Measurements from ENCODE around the gene PPP2R1B. TPM values are rescaled to one million over a fixed set of nuclear protein-coding genes. Genes with fewer than 3 reads are reported as not detected.
A peak's percentile ranks its signal among the peaks of the same experiment; 100 is the strongest.
"Not testable (repeated sequence)": the region's sequence is repeated elsewhere in the genome, so short reads cannot be mapped to it uniquely, and the experiment has no call there.

The PPP2R1B gene
- total RNA-seq, 6 donors from 2014 or later = 11.3 to 31.8 (median 22.0) TPM

GRCh38 chr11:111719379-111719778 lies 46.8 kb downstream of the PPP2R1B start:
- TF ChIP-seq EP300 (IDR thresholded peaks at IDR 0.05) (no peak), POLR2A (IDR thresholded peaks at IDR 0.05) (no peak), CTCF (IDR thresholded peaks at IDR 0.05) (no peak), POLR2AphosphoS5 (IDR thresholded peaks at IDR 0.05) (no peak)
- DNase-seq (no peak), ATAC-seq (ENCODE audit: low FRiP score in 2 of 2) (no peak)
- Histone ChIP-seq H3K27me3 (no peaks in the 10 kb centered on the region), H3K4me1 (peaks cover 0 to 7% (median 0%) of the 10 kb centered on the region in 4 donors), H3K9me3 (no peaks in the 10 kb centered on the region), H3K27ac (no peak overlapping the region), H3K4me3 (no peak overlapping the region), H3K36me3 (peaks cover 35 to 70% (median 51%) of the 10 kb centered on the region in 4 donors)
- WGBS, 2 donors = 89 to 94% methylated on average over 2 of the region's 2 CpGs

- Histone ChIP-seq H3K36me3 (peaks cover 31 to 66% (median 48%) of the 10 kb centered on the region in 4 donors), H3K27ac (peak overlapping the region in 3 of 4 donors; percentile 21 to 52 (median 34)), H3K27me3 (no peaks in the 10 kb centered on the region), H3K4me1 (peaks cover 0 to 7% (median 0%) of the 10 kb centered on the region in 4 donors), H3K9me3 (no peaks in the 10 kb centered on the region), H3K4me3 (no peak overlapping the region)
- DNase-seq (no peak), ATAC-seq (ENCODE audit: low FRiP score in 2 of 2) (no peak)
- TF ChIP-seq EP300 (IDR thresholded peaks at IDR 0.05) (no peak), CTCF (IDR thresholded peaks at IDR 0.05) (no peak)
- WGBS, 2 donors = 96 to 97% methylated on average over 5 of the region's 5 CpGs
Observed at GRCh38 chr11:111718859-111719258, 47.3 kb downstream of the PPP2R1B start.

- peak in 1 of 2 donors; percentile 60 for DNase-seq
- no peak overlapping the region for H3K4me3 ChIP-seq
- peak overlapping the region in 3 of 4 donors; percentile 21 to 52 (median 34) for H3K27ac ChIP-seq
- H3K27me3 ChIP-seq = no peaks in the 10 kb centered on the region
- ATAC-seq (ENCODE audit: low FRiP score in 2 of 2) = peak; percentile 38 to 54
- H3K36me3 ChIP-seq = peaks cover 30 to 66% (median 48%) of the 10 kb centered on the region in 4 donors
- H3K4me1 ChIP-seq = peaks cover 0 to 7% (median 0%) of the 10 kb centered on the region in 4 donors
- 66 to 78% methylated on average over 4 to 6 of the region's 6 CpGs for WGBS, 2 donors
- TF ChIP-seq POLR2AphosphoS5 (IDR thresholded peaks at IDR 0.05) = no peak
- no peak for TF ChIP-seq CTCF (IDR thresholded peaks at IDR 0.05)
- no peak for TF ChIP-seq POLR2A (IDR thresholded peaks at IDR 0.05)
- peak in 1 of 4 donors; percentile 6 for TF ChIP-seq EP300 (IDR thresholded peaks at IDR 0.05)
- no peaks in the 10 kb centered on the region for H3K9me3 ChIP-seq
Observed at GRCh38 chr11:111718436-111718835, 47.8 kb downstream of the PPP2R1B start.

- not testable (repeated sequence) for H3K4me3 ChIP-seq; H3K9me3 ChIP-seq; ATAC-seq (ENCODE audit: low FRiP score in 2 of 2); H3K4me1 ChIP-seq; H3K27me3 ChIP-seq; H3K27ac ChIP-seq; DNase-seq
- WGBS, 2 donors = 97 to 99% methylated on average over 3 of the region's 3 CpGs
- H3K36me3 ChIP-seq = peaks cover 26 to 65% (median 44%) of the 10 kb centered on the region in 4 donors
Observed at GRCh38 chr11:111717660-111718059, 48.5 kb downstream of the PPP2R1B start.

GRCh38 chr11:111715142-111715816 lies 50.9 kb downstream of the PPP2R1B start:
- ATAC-seq (ENCODE audit: low FRiP score in 2 of 2) (no peak), DNase-seq (no peak)
- H3K4me3 ChIP-seq = no peak overlapping the region
- H3K36me3 ChIP-seq = peaks cover 7 to 60% (median 28%) of the 10 kb centered on the region in 4 donors
- no peak overlapping the region for H3K27ac ChIP-seq
- no peaks in the 10 kb centered on the region for H3K9me3 ChIP-seq
- TF ChIP-seq EP300 (IDR thresholded peaks at IDR 0.05) (no peak), POLR2A (IDR thresholded peaks at IDR 0.05) (no peak), POLR2AphosphoS5 (IDR thresholded peaks at IDR 0.05) (no peak), CTCF (IDR thresholded peaks at IDR 0.05) (no peak)
- no peaks in the 10 kb centered on the region for H3K27me3 ChIP-seq
- H3K4me1 ChIP-seq = peaks cover 0 to 7% (median 0%) of the 10 kb centered on the region in 4 donors
- 70 to 78% methylated on average over 5 of the region's 5 CpGs for WGBS, 2 donors

All from upper lobe of left lung (tissue), 6 donors.